Activated CD8-positive, alpha-beta memory T cell treated with anti-CD3 and anti-CD28 coated beads for 24 hours (primary cell): ENCODE results near the gene MFNG.
A peak's percentile ranks its signal among the peaks of the same experiment; 100 is the strongest.

Experiments
- DNase-seq: peaks from one replicate; pipeline ENCODE4 v3.0.0-alpha.2; 2020

Gene MFNG

GRCh38 chr22:37443977-37444376, 42.2 kb downstream of the MFNG start:
- DNase-seq = no peak

GRCh38 chr22:37443086-37443485, 43.1 kb downstream of the MFNG start:
- no peak for DNase-seq

- DNase-seq = no peak
Observed at GRCh38 chr22:37442537-37442936, 43.6 kb downstream of the MFNG start.

GRCh38 chr22:37442135-37442534, 44.0 kb downstream of the MFNG start:
- DNase-seq = no peak

- no peak for DNase-seq
Observed at GRCh38 chr22:37440875-37441274, 45.3 kb downstream of the MFNG start.

GRCh38 chr22:37439347-37439746, 46.8 kb downstream of the MFNG start:
- no peak for DNase-seq

- DNase-seq = no peak
Observed at GRCh38 chr22:37435970-37436603, 50.1 kb downstream of the MFNG start.

- no peak for DNase-seq
Observed at GRCh38 chr22:37433786-37434185, 52.4 kb downstream of the MFNG start.

- DNase-seq = no peak
Observed at GRCh38 chr22:37432708-37433054, 53.5 kb downstream of the MFNG start.

GRCh38 chr22:37431801-37432707, 54.1 kb downstream of the MFNG start:
- DNase-seq = no peak

GRCh38 chr22:37431366-37431765, 54.8 kb downstream of the MFNG start:
- DNase-seq = no peak

- no peak for DNase-seq
Observed at GRCh38 chr22:37430941-37431340, 55.2 kb downstream of the MFNG start.

GRCh38 chr22:37428649-37429586, 57.3 kb downstream of the MFNG start:
- DNase-seq = peak; percentile 85

- DNase-seq = no peak
Observed at GRCh38 chr22:37427711-37428635, 58.2 kb downstream of the MFNG start.

- no peak for DNase-seq
Observed at GRCh38 chr22:37427135-37427710, 59.0 kb downstream of the MFNG start, which contains the start of gene ELFN2. ELFN2 (minus strand) TSS chr22:37427479; CDS start chr22:37375534, 51,945 bp downstream.

GRCh38 chr22:37426706-37427134, 59.5 kb downstream of the MFNG start:
- no peak for DNase-seq

- DNase-seq = no peak
Observed at GRCh38 chr22:37425800-37426705, 60.1 kb downstream of the MFNG start.

- no peak for DNase-seq
Observed at GRCh38 chr22:37425369-37425768, 60.8 kb downstream of the MFNG start.

GRCh38 chr22:37423283-37423682, 62.9 kb downstream of the MFNG start:
- DNase-seq = no peak

GRCh38 chr22:37421468-37421877, 64.7 kb downstream of the MFNG start:
- DNase-seq = no peak
